HEK293 (cell line): ENCODE data around the gene APOBEC3F.

Experiments
- GLI2 ChIP-seq: fragments of 450-650 bp; formaldehyde crosslinking; IDR thresholded peaks from 2 replicates; pipeline ENCODE4; 2017; ENCODE audit warnings: missing biosample characterization, missing genetic modification characterization, low read depth, borderline replicate concordance
- GLIS1 ChIP-seq: fragments of 450-650 bp; formaldehyde crosslinking; IDR thresholded peaks from 2 replicates; pipeline ENCODE4 v1.5.1; 2016; ENCODE audit warnings: missing biosample characterization, missing genetic modification characterization
- GLIS2 ChIP-seq: fragments of 450-650 bp; formaldehyde crosslinking; IDR thresholded peaks from 2 replicates; pipeline ENCODE4 v1.5.1; 2016; ENCODE audit warnings: missing biosample characterization, missing genetic modification characterization
- INSM2 ChIP-seq: fragments of 450-650 bp; formaldehyde crosslinking; IDR thresholded peaks from 2 replicates; pipeline ENCODE4 v1.5.1; 2016; ENCODE audit warnings: missing biosample characterization, missing genetic modification characterization
- KLF10 ChIP-seq: fragments of 450-650 bp; IDR thresholded peaks from 2 replicates; pipeline ENCODE4 v1.5.1; 2018; ENCODE audit warnings: missing biosample characterization, mild to moderate bottlenecking, missing genetic modification characterization
- KLF16 ChIP-seq: fragments of 450-650 bp; formaldehyde crosslinking; IDR thresholded peaks from 2 replicates; pipeline ENCODE4 v1.5.1; 2017; ENCODE audit warnings: missing biosample characterization, missing genetic modification characterization
- MEIS1 ChIP-seq: sonication (generic); formaldehyde crosslinking; IDR thresholded peaks from 2 replicates; pipeline ENCODE4 v1.8.1; 2022; ENCODE audit warnings: missing genetic modification reagents, mild to moderate bottlenecking, borderline replicate concordance
- PRDM1 ChIP-seq: fragments of 450-650 bp; formaldehyde crosslinking; IDR thresholded peaks from 2 replicates; pipeline ENCODE4; 2016; ENCODE audit warnings: missing biosample characterization, missing genetic modification characterization
- PRDM6 ChIP-seq: fragments of 450-650 bp; formaldehyde crosslinking; IDR thresholded peaks from 2 replicates; pipeline ENCODE4 v1.5.1; 2017; ENCODE audit warnings: missing biosample characterization, missing genetic modification characterization
- RBAK ChIP-seq: fragments of 450-650 bp; formaldehyde crosslinking; IDR thresholded peaks from 2 replicates; pipeline ENCODE4 v1.5.1; 2016; ENCODE audit warnings: missing biosample characterization, missing genetic modification characterization
- SALL2 ChIP-seq: fragments of 450-650 bp; formaldehyde crosslinking; IDR thresholded peaks from 2 replicates; pipeline ENCODE4 v1.5.0; 2017; ENCODE audit warnings: missing biosample characterization, mild to moderate bottlenecking, missing genetic modification characterization, borderline replicate concordance
- SCRT2 ChIP-seq: fragments of 450-650 bp; formaldehyde crosslinking; IDR thresholded peaks from 2 replicates; pipeline ENCODE4 v1.5.1; 2016; ENCODE audit warnings: missing biosample characterization, missing genetic modification characterization
- ZEB2 ChIP-seq: fragments of 450-650 bp; formaldehyde crosslinking; IDR thresholded peaks from 2 replicates; pipeline ENCODE4 v1.5.1; 2016; ENCODE audit warnings: missing biosample characterization, missing genetic modification characterization
- ZFHX2 ChIP-seq: fragments of 450-650 bp; formaldehyde crosslinking; conservative IDR thresholded peaks from 2 replicates; pipeline ENCODE4 v1.5.1; 2016; ENCODE audit warnings: missing biosample characterization, missing genetic modification characterization
- ZFP37 ChIP-seq: fragments of 450-650 bp; formaldehyde crosslinking; IDR thresholded peaks from 2 replicates; pipeline ENCODE4 v1.5.1; 2016; ENCODE audit warnings: missing biosample characterization, missing genetic modification characterization
- ZNF155 ChIP-seq: fragments of 450-650 bp; formaldehyde crosslinking; IDR thresholded peaks from 2 replicates; pipeline ENCODE4 v1.5.1; 2016; ENCODE audit warnings: missing biosample characterization, missing genetic modification characterization
- ZNF157 ChIP-seq: fragments of 450-650 bp; formaldehyde crosslinking; IDR thresholded peaks from 2 replicates; pipeline ENCODE4 v1.5.1; 2016; ENCODE audit warnings: missing biosample characterization, missing genetic modification characterization
- ZNF16 ChIP-seq: fragments of 450-650 bp; formaldehyde crosslinking; IDR thresholded peaks from 2 replicates; pipeline ENCODE4 v1.5.1; 2016; ENCODE audit warnings: low read depth, missing biosample characterization, missing genetic modification characterization
- ZNF19 ChIP-seq: fragments of 450-650 bp; formaldehyde crosslinking; IDR thresholded peaks from 2 replicates; pipeline ENCODE4; 2016; ENCODE audit warnings: missing biosample characterization, missing genetic modification characterization, low read depth
- ZNF274 ChIP-seq, 2 experiments: fragments of 200-500 bp in 1 of 2; fragments of 450-650 bp in 1 of 2; sonication (Bioruptor generic) in 1 of 2; formaldehyde crosslinking in 1 of 2; IDR thresholded peaks; 2 replicates each; pipeline versions ENCODE4 v1.5.1 to v1.6.1; 2014 to 2016; ENCODE audit warnings: borderline replicate concordance in 1 of 2, inconsistent platforms in 1 of 2, low read length in 1 of 2, missing biosample characterization in 1 of 2, missing genetic modification characterization in 1 of 2
- ZNF335 ChIP-seq: fragments of 450-650 bp; formaldehyde crosslinking; conservative IDR thresholded peaks from 2 replicates; pipeline ENCODE4 v1.5.1; 2016; ENCODE audit warnings: missing biosample characterization, missing genetic modification characterization
- ZNF341 ChIP-seq: fragments of 450-650 bp; formaldehyde crosslinking; IDR thresholded peaks from 2 replicates; pipeline ENCODE4; 2016; ENCODE audit warnings: low read depth, missing biosample characterization, missing genetic modification characterization
- ZNF530 ChIP-seq: fragments of 450-650 bp; formaldehyde crosslinking; IDR thresholded peaks from 2 replicates; pipeline ENCODE4 v1.5.1; 2016; ENCODE audit warnings: low read depth, missing biosample characterization, missing genetic modification characterization
- ZNF596 ChIP-seq: fragments of 450-650 bp; IDR thresholded peaks from 2 replicates; pipeline ENCODE4 v1.5.0; 2018; ENCODE audit warnings: missing biosample characterization, mild to moderate bottlenecking, missing genetic modification characterization, moderate library complexity
- ZNF623 ChIP-seq: fragments of 450-650 bp; formaldehyde crosslinking; IDR thresholded peaks from 2 replicates; pipeline ENCODE4 v1.5.1; 2016; ENCODE audit warnings: missing biosample characterization, missing genetic modification characterization
- ZNF639 ChIP-seq: fragments of 450-650 bp; formaldehyde crosslinking; IDR thresholded peaks from 2 replicates; pipeline ENCODE4 v1.5.1; 2016; ENCODE audit warnings: missing biosample characterization, missing genetic modification characterization
- ZNF645 ChIP-seq: fragments of 450-650 bp; formaldehyde crosslinking; IDR thresholded peaks from 2 replicates; pipeline ENCODE4; 2016; ENCODE audit warnings: missing biosample characterization, missing genetic modification characterization
- ZNF670 ChIP-seq: fragments of 450-650 bp; formaldehyde crosslinking; IDR thresholded peaks from 2 replicates; pipeline ENCODE4 v1.5.1; 2016; ENCODE audit warnings: missing biosample characterization, missing genetic modification characterization, low read depth
- ZNF785 ChIP-seq: fragments of 450-650 bp; formaldehyde crosslinking; IDR thresholded peaks from 2 replicates; pipeline ENCODE4 v1.5.1; 2016; ENCODE audit warnings: missing biosample characterization, missing genetic modification characterization
- ZNF830 ChIP-seq: fragments of 450-650 bp; IDR thresholded peaks from 2 replicates; pipeline ENCODE4 v1.5.0; 2018; ENCODE audit warnings: missing biosample characterization, missing genetic modification characterization, low read depth, mild to moderate bottlenecking, moderate library complexity
- ZSCAN16 ChIP-seq: fragments of 450-650 bp; formaldehyde crosslinking; IDR thresholded peaks from 2 replicates; pipeline ENCODE4 v1.5.1; 2016; ENCODE audit warnings: missing biosample characterization, missing genetic modification characterization

The APOBEC3F gene

GRCh38 chr22:39013942-39014722, 26.5 kb upstream of the APOBEC3F start, which contains the start of gene APOBEC3C (continued):
- TF ChIP-seq ZNF530: no peak
- no peak for TF ChIP-seq ZNF623
- no peak for TF ChIP-seq ZSCAN16 (tag by site-specific recombination)
- TF ChIP-seq ZNF596: no peak; the same call in 1 of the 2 replicates
- TF ChIP-seq GLIS2 (tag by site-specific recombination): peak; percentile 79
- no peak for TF ChIP-seq ZNF670 (tag by site-specific recombination)
- TF ChIP-seq ZNF639: no peak
- no peak for TF ChIP-seq ZNF16 (tag by site-specific recombination)
- TF ChIP-seq MEIS1 (CRISPR knock-in tag): no peak
- TF ChIP-seq ZNF157: no peak
- TF ChIP-seq ZNF645 (tag by site-specific recombination): no peak
- no peak for TF ChIP-seq ZNF155 (tag by site-specific recombination)
- TF ChIP-seq SALL2: no peak
- TF ChIP-seq KLF16 (tag by site-specific recombination): no peak
- no peak for TF ChIP-seq SCRT2 (tag by site-specific recombination)
- no peak for TF ChIP-seq PRDM6 (tag by site-specific recombination)
- no peak for TF ChIP-seq ZEB2 (tag by site-specific recombination)
- no peak for TF ChIP-seq ZNF785 (tag by site-specific recombination)
- TF ChIP-seq PRDM1 (tag by site-specific recombination): no peak
- TF ChIP-seq KLF10 (tag by site-specific recombination): no peak
- TF ChIP-seq ZNF19 (tag by site-specific recombination): no peak
- TF ChIP-seq ZFP37 (tag by site-specific recombination): no peak
- TF ChIP-seq RBAK: no peak
- TF ChIP-seq ZNF830 (tag by site-specific recombination): no peak
- TF ChIP-seq ZNF274 (IDR thresholded peaks at IDR 0.05; ENCODE audit: low read length): no peak
- TF ChIP-seq ZNF274 (tag by site-specific recombination; IDR thresholded peaks at IDR 0.05; ENCODE audit: borderline replicate concordance): no peak
- TF ChIP-seq ZFHX2: no peak
- peak; percentile 95 for TF ChIP-seq GLIS1 (tag by site-specific recombination)
- TF ChIP-seq ZNF335 (tag by site-specific recombination): peak; percentile 97
- TF ChIP-seq ZNF341 (tag by site-specific recombination): no peak
- no peak for TF ChIP-seq INSM2
- no peak for TF ChIP-seq GLI2 (tag by site-specific recombination)
